Middle frontal gyrus (tissue), 1 donor: ENCODE data around the gene UCP3.

Source experiments
- DNase-seq: peaks from one replicate; pipeline ENCODE4 v3.0.0-alpha.2; 2015; ENCODE audit warnings: low spot score; ENCODE audit errors: extremely low spot score

UCP3 gene

DNA sequence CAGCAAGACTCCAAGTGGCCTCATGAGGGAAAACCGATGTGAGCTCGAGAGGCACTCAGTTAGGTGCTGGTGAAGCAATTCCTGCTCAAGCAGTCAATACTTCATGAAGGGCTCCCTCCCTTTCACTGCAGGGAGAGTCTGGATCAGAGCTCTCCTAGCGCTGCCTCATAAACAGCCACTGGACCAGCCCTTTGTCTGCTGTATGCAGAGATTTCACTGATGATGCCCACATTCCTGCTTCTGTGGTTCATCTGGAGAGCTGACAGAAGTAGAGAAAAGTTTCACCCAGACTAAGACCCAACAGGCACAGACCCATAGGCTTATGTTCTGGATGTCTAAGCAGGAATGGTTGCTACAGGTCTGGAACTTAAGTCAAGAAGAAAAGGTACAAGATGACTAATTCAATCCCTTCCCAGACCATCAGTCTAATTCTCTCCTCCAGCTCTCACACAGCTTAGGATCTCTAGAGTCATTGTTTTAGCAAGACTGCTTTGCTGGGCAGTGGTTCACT is 30.3 kb downstream of the UCP3 start:
- no peak for DNase-seq

DNA sequence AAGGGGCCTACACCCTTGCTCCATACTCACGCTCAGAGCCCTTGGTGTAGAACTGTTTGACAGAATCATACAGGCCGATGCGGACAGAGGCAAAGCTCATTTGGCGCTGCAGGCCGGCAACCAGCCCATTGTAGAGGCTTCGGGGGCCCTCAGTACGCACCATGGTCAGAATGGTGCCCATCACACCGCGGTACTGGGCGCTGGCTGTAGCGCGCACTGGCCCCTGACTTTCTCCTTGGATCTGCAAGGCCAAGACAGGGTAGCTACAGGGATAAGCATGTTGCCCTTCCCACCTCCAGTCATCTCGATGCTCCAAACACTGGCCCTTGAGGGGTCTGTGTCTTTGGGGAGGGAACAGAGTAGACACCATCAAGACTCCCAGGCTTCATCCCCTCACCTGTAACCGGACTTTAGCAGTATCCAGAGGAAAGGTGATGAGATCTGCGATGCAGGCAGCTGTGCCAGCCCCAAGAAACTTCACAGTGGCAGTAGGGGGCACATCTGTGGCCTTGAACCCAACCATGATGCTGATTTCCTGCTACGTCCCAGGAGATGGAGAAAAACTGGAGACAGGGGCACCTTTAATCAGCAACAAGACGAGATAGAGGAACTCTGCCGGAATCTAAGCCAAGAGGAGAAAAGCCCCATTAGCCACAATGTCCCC is 30.9 kb downstream of the UCP3 start:
- no peak for DNase-seq

- no peak for DNase-seq
Observed at GRCh38 chr11:73976451-73977151, 32.3 kb downstream of the UCP3 start.

GRCh38 chr11:73975479-73975757 is 33.5 kb downstream of the UCP3 start:
- no peak for DNase-seq

DNA sequence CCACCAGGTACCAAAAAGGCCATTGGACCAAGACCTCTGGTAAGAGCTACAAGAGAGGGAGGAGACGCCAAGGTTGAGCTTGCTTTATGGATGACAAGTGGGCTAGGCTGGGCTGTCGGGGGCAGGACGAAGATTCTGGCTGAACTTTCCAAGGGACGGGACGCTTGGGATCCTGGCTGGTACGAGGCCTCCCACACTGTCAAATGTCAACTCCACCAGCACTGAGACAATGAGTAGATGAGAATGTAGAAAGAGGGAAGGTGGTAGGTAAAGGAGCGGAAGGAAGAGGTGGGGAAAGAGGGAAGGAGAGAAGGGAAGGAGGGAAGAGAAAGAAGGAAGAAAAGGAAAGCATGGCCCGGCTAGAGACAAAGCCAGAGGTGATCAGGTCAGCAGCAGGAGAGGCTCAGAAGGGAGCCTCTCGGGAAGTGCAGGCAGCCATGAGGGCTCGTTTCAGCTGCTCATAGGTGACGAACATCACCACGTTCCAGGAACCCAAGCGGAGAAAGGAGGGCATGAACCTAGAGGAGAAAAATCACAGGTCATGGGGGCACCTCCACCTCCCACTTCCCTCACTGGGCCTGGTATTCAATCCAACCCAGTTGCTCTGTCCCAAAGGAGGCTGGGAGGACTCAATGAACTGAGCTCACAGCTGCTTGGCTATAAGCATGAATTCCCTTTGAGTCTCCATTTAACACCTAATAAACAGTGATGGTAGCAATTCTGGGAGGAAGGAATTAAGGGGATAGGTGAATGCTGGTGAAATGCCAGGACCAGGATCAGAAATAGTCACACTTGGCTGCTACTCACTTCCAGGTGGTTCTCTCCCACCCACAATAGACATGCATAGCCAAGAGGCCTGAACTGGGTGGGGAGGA is 34.0 kb downstream of the UCP3 start:
- DNase-seq: no peak

DNA sequence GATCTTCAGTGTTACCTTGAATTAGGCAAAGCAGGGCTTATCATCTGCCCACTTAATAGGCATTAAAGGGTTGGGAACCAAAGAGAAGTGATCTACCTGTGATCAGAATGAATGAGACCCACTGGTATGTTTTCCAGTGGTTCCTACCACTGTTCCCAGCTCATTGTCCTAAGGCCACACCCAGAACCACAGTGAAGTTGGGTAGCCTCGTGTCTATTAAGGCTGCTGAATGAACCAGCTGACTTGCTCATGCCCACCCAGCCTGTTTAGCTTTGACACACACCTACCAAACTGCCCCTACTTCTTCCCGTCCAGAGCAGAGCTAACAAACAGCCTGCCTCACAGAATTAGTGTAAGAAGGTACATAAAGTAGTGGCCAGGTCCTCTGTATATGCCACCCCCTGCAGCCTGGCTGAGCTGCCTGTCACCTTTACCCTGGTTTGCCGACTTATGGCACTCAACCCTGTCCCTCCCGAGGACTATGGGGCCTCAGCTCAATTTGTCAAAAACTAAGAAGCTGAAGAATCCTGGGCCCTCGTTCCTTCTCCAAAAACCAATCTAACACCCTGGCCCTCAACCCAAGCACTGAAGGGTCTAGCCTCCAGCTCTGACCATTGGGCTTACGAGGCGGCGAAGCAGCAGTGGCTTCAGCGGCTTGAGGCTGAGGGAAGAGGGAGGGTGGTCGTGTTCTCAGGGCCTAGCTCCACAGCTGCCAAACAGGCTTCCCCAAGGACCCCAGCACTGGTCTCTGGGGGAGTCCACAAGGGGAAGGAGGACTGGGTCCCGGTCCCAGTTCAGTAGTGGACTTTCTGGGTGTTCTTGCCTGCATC is 36.0 kb downstream of the UCP3 start:
- no peak for DNase-seq

DNA sequence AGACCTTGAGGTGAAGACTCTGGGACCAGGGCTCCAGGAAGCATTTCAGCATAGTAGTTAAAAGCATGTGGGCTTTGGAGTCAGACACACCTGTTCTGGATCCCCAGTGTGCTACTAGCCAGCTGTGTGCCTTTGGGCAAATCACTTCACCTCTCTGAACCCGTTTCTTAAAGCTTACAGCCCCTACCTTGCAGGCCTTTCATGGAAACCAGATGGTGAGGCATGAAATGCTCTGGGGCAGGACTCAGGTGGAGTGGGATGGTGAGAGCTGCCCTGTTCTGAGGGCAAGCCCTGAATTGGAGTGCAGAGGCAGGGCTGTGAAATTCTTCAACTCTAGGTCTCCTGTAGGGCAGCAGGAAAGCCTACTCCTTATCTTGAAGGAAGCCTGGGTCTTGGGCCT is 36.7 kb downstream of the UCP3 start:
- DNase-seq: no peak

DNA sequence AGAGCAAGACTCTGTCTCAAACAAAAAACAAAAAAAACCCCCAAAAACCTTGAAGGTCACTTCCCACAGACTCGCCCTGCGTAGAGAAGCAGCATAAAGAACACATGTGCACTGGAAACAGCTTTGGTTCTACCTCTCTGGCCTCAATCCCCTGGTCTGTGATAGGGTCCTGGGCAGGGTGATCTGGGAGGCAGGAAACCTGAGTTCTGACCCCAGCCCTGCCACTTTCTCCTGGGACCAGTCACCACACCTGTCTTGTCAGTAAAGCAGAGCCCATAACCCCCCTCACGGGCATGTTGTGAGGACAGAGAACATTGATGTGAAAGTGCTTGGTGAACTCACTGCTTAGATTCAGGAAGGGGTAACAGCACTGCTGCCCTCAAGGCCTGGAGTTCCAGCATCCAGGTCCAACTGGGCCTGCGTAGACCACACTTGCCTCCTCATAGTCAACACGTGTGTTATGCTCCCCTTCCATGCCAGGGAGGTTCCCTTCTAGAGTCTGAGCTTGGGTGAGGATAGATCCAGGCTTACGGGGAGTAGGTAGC is 37.6 kb downstream of the UCP3 start:
- no peak for DNase-seq

GRCh38 chr11:73969991-73970800 is 38.7 kb downstream of the UCP3 start:
- no peak for DNase-seq

DNA sequence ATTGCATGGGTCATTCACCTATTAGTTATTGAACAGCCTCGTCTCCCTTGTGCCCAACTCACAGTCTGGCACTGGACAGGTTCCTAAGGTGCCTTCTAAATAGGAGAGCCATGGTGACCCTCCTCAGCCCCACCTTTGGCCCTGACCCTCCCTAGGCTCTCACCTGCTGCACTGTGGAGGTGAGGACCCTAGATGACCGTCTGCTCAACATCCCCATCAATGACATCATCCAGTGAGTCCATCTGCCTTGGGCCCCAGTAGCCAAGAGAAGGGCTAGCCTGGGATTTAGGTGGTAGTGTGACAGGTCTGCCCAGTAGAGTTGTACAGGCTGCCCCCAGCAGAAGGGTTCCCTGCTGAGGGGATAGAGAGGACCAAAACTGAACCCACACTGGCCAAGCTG is 39.8 kb downstream of the UCP3 start:
- no peak for DNase-seq

DNA sequence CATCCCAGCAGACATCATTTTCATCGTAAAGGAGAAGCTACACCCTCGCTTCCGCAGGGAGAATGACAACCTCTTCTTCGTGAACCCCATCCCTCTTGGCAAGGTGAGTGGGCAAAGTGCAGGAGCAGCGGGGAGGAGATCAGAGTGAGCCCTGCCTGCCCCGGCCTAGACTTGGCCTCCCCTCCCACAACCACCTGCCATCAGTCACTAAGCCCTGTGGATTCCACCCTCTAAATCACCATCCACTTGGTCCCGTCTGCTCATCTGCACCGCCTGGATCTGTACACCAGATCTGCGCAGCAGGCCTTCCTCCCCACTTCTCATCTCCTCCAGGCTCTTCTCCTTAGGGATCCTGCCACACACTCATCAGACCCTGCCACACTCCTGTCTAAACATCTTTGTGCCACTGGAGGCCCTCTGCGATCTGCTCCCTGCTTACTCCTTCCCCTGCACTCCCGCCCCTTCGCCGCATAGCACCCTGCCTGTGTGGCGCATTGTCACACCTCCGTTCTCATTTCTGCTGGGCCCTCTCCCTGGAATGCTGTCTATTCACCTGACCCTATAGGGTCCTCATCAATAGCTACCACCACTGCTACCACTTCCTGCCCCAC is 40.4 kb downstream of the UCP3 start:
- DNase-seq: no peak

GRCh38 chr11:73965764-73966121 is 43.1 kb downstream of the UCP3 start:
- no peak for DNase-seq

GRCh38 chr11:73965076-73965763 is 43.7 kb downstream of the UCP3 start:
- DNase-seq: no peak

- no peak for DNase-seq
Observed at GRCh38 chr11:73963861-73964260, 45.0 kb downstream of the UCP3 start.

- DNase-seq: no peak
Observed at GRCh38 chr11:73962101-73962705, 46.7 kb downstream of the UCP3 start.

DNA sequence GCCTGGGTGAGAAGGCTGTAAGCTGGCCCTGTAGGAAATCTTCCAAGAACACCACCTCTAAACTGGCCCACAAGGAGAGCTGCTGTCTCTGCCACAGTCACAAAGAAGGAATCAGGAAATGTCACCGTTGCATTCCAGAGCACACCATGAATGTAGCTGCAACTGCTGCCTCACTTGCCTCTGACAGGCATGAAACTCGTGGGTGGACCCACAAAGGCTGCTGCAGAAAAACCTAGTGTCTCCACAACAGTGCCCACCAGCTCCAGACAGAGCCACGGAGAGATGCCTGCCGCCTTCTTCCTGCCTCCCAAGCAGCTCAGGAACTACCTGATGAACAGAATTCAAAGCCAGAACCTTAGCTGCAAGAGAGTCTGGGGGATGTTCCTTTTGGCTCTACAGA is 47.6 kb downstream of the UCP3 start:
- no peak for DNase-seq

DNA sequence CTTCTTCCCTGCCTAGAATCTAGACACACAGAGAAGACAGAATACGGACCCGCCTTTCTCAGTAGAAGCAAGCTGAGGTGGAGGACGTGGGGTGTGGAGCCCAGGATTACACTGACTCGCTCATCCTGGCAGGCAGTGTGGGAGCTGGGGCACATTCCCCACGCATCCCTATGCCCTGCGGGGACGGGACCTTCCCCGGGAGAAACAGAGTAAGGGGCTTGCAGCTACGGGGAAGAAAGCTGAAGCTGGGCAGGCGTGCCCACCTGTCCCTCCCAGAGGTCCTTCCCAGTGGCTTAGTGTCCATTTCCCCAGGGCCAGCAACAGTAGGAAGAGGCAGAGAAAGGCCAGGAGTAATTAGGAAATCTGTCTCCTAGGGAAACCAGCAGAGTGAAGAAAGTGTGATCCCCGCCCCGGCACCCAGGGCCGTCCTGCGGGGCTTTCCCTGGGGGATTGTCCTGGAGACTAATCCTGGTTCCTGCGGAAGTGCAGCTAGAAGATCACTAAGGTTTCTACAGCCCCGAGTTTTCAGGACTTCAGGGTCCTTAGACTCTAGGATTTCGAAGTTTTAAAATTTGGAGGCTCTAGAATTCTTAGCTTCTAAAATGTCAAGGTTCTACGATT is 50.3 kb downstream of the UCP3 start:
- DNase-seq: no peak

- DNase-seq: no peak
Observed at GRCh38 chr11:73957654-73958361, 51.1 kb downstream of the UCP3 start.
